Liver (tissue), 9 donors: Measurements from ENCODE around the gene CDH20. TPM values are rescaled to one million over a fixed set of nuclear protein-coding genes. Genes with fewer than 3 reads are reported as not detected.

Experiments used
- DNase-seq: peaks from one replicate; pipeline ENCODE4 v3.0.0-alpha.2; 2017; ENCODE audit warnings: low spot score
- H3K27ac ChIP-seq, 2 donors: one replicate each; pipeline ENCODE4 v1.7.0; 2013; ENCODE audit warnings: inconsistent platforms in 2 of 2, low read length in 2 of 2, control low read depth in 1 of 2, low read depth in 1 of 2, mild to moderate bottlenecking in 1 of 2
- H3K27me3 ChIP-seq, 4 donors: one replicate each; pipeline versions ENCODE4 v1.6.1 to v1.7.0; 2013; ENCODE audit warnings: low read length in 3 of 4, inconsistent platforms in 1 of 4, mild to moderate bottlenecking in 1 of 4, moderate library complexity in 1 of 4; ENCODE audit not compliant: control insufficient read depth in 4 of 4, insufficient read depth in 4 of 4
- H3K36me3 ChIP-seq, 4 donors: one replicate each; pipeline versions ENCODE4 v1.6.1 to v1.7.0; 2013; ENCODE audit warnings: low read length in 3 of 4, mild to moderate bottlenecking in 3 of 4, low read depth in 1 of 4, moderate library complexity in 1 of 4; ENCODE audit not compliant: control insufficient read depth in 4 of 4, insufficient read depth in 3 of 4
- H3K4me1 ChIP-seq, 4 donors: one replicate each; pipeline versions ENCODE4 v1.6.1 to v1.7.0; 2013; ENCODE audit warnings: low read length in 3 of 4, mild to moderate bottlenecking in 3 of 4, moderate library complexity in 1 of 4; ENCODE audit not compliant: control insufficient read depth in 4 of 4, insufficient read depth in 4 of 4
- H3K4me3 ChIP-seq, 3 donors: one replicate each; pipeline versions ENCODE4 v1.6.1 to v1.7.0; 2013; ENCODE audit warnings: low read length in 3 of 3, control low read depth in 1 of 3, low read depth in 1 of 3, mild to moderate bottlenecking in 1 of 3
- H3K9ac ChIP-seq, 2 donors: one replicate each; pipeline ENCODE4 v1.7.0; 2013; ENCODE audit warnings: low read length in 2 of 2, mild to moderate bottlenecking in 2 of 2, moderate library complexity in 2 of 2, control low read depth in 1 of 2, low read depth in 1 of 2
- H3K9me3 ChIP-seq, 4 donors: one replicate each; pipeline versions ENCODE4 v1.6.1 to v1.7.0; 2013; ENCODE audit warnings: low read length in 3 of 4; ENCODE audit not compliant: control insufficient read depth in 4 of 4
- ATF3 ChIP-seq: IDR thresholded peaks from 2 replicates; pipeline ENCODE4 v1.6.1; 2016; ENCODE audit warnings: antibody characterized with exemption
- CTCF ChIP-seq: fragments of 150-350 bp; IDR thresholded peaks from 2 replicates; pipeline ENCODE4 v1.5.1; 2017; ENCODE audit warnings: improper control_type of control experiment, low read depth, low read length; ENCODE audit not compliant: missing input control
- EGR1 ChIP-seq, 2 donors: IDR thresholded peaks; 2 replicates each; pipeline ENCODE4 v1.6.1; 2016 to 2018; ENCODE audit warnings: antibody characterized with exemption in 2 of 2, low read depth in 2 of 2
- FOXA1 ChIP-seq: IDR thresholded peaks from 2 replicates; pipeline ENCODE4 v1.6.1; 2016; ENCODE audit warnings: antibody characterized with exemption
- FOXA2 ChIP-seq: IDR thresholded peaks from 2 replicates; pipeline ENCODE4 v1.6.1; 2016; ENCODE audit warnings: antibody characterized with exemption
- GABPA ChIP-seq, 2 donors: IDR thresholded peaks in 1 of 2; conservative IDR thresholded peaks in 1 of 2; 2 replicates each; pipeline ENCODE4 v1.6.1; 2016; ENCODE audit warnings: antibody characterized with exemption in 2 of 2, mild to moderate bottlenecking in 1 of 2, moderate library complexity in 1 of 2
- HNF4A ChIP-seq, 2 donors: conservative IDR thresholded peaks; 2 replicates each; pipeline ENCODE4 v1.6.1; 2016; ENCODE audit warnings: antibody characterized with exemption in 2 of 2, mild to moderate bottlenecking in 2 of 2
- JUND ChIP-seq, 2 donors: IDR thresholded peaks; 2 replicates each; pipeline ENCODE4 v1.6.1; 2016; ENCODE audit warnings: antibody characterized with exemption in 2 of 2
- MAX ChIP-seq: IDR thresholded peaks from 2 replicates; pipeline ENCODE4 v1.6.1; 2016; ENCODE audit warnings: antibody characterized with exemption
- NR2F2 ChIP-seq: IDR thresholded peaks from 2 replicates; pipeline ENCODE4 v1.6.1; 2016; ENCODE audit warnings: antibody characterized with exemption
- RAD21 ChIP-seq, 2 donors: IDR thresholded peaks; 2 replicates each; pipeline ENCODE4 v1.6.1; 2016; ENCODE audit warnings: antibody characterized with exemption in 2 of 2, mild to moderate bottlenecking in 2 of 2
- RXRA ChIP-seq, 2 donors: IDR thresholded peaks; 2 replicates each; pipeline ENCODE4 v1.6.1; 2017 to 2018; ENCODE audit warnings: antibody characterized with exemption in 2 of 2, mild to moderate bottlenecking in 1 of 2
- SP1 ChIP-seq: IDR thresholded peaks from 2 replicates; pipeline ENCODE4 v1.6.1; 2018; ENCODE audit warnings: antibody characterized with exemption, mild to moderate bottlenecking
- TAF1 ChIP-seq: conservative IDR thresholded peaks from 2 replicates; pipeline ENCODE4 v1.6.1; 2016; ENCODE audit warnings: antibody characterized with exemption, mild to moderate bottlenecking
- YY1 ChIP-seq: IDR thresholded peaks from 2 replicates; pipeline ENCODE4 v1.6.1; 2016; ENCODE audit warnings: antibody characterized with exemption, mild to moderate bottlenecking
- ZBTB33 ChIP-seq: IDR thresholded peaks from 2 replicates; pipeline ENCODE4 v1.6.1; 2016; ENCODE audit warnings: antibody characterized with exemption
- WGBS: extraction: QIAGEN DNeasy Blood & Tissue Kit; methylation state at CpG from one replicate; pipeline ENCODE4 v1.1.7; 2013; 5-methylcytosine and 5-hydroxymethylcytosine counted together
- polyA plus RNA-seq, 2 donors: library from polyadenylated mRNA; stranded (reverse) in 1 of 2; unstranded in 1 of 2; fragments of 200-250 nt in 1 of 2; fragments of >200 nt in 1 of 2; fragmentation: Nextera tagmentation in 1 of 2; extraction: Ambion mirVana in 1 of 2; gene quantifications; one replicate each; pipeline versions ENCODE4 v1.2.1 to v1.2.3, GENCODE V29; 2013 to 2015
- total RNA-seq, 2 donors: library from RNA; depleted of rRNA; stranded (reverse); fragments of >200 nt; gene quantifications; one replicate each; pipeline ENCODE4 v1.2.3, GENCODE V29; 2014
- donor health status: healthy.
- donor health status: healthy.
- donor health status: healthy.
- donor health status: healthy.
- donor health status: healthy.

Gene CDH20
- total and polyA plus RNA-seq, 4 donors: 0.08 to 0.11 (median 0.09) TPM; not detected in 1

- TF ChIP-seq CTCF: no peak
- no peak for TF ChIP-seq SP1
- TF ChIP-seq RAD21 (IDR thresholded peaks at IDR 0.05): no peak
- no peak for TF ChIP-seq JUND (IDR thresholded peaks at IDR 0.05)
Measured at GRCh38 chr18:61308004-61308403, 25.2 kb upstream of the CDH20 start (continued).

- DNase-seq: no peak
- Histone ChIP-seq H3K9me3 (no peaks in the 10 kb centered on the region), H3K36me3 (no peaks in the 10 kb centered on the region), H3K27ac (no peak overlapping the region), H3K4me1 (no peaks in the 10 kb centered on the region), H3K27me3 (no peaks in the 10 kb centered on the region), H3K4me3 (no peak overlapping the region), H3K9ac (no peak overlapping the region)
- whole genome bisulfite sequencing: 75% methylated on average over 11 of the region's 11 CpGs
- TF ChIP-seq HNF4A (conservative IDR thresholded peaks at IDR 0.05) (no peak), TAF1 (no peak), NR2F2 (no peak), ZBTB33 (no peak), YY1 (no peak), GABPA (IDR thresholded peaks at IDR 0.05 in 1 of 2, conservative IDR thresholded peaks at IDR 0.05 in 1 of 2) (no peak), SP1 (no peak), FOXA1 (no peak), CTCF (no peak), MAX (no peak), ATF3 (no peak), EGR1 (IDR thresholded peaks at IDR 0.05; ENCODE audit: low read depth in 2 of 2) (no peak), FOXA2 (no peak), RXRA (IDR thresholded peaks at IDR 0.05) (no peak), JUND (IDR thresholded peaks at IDR 0.05) (no peak)
Measured at GRCh38 chr18:61308795-61309393, 24.3 kb upstream of the CDH20 start.
